ENCODE data around the gene ADRA2A. TPM values are rescaled to one million over a fixed set of nuclear protein-coding genes. Genes with fewer than 3 reads are reported as not detected.

ADRA2A gene
- total RNA-seq, 2 experiments from 2014 or later, result 0.05 TPM; not detected in 1

GRCh38 chr10:111093741-111094380, 17.0 kb downstream of the ADRA2A start:
- DNase-seq, result no peak
- ChIA-PET POLR2A (no interaction called here), CTCF (no interaction called here)
- no peak overlapping the region for H3K4me3 ChIP-seq (ENCODE audit: low read length)
- Mint-ChIP-seq H3K36me3 (ENCODE audit: low read depth) (no peaks in the 10 kb centered on the region), H3K4me3 (no peak overlapping the region), H3K27me3 (peaks cover 23% of the 10 kb centered on the region), H3K27ac (no peak overlapping the region), H3K9me3 (no peaks in the 10 kb centered on the region), H3K4me1 (ENCODE audit: low read depth) (no peaks in the 10 kb centered on the region)
- intact Hi-C loops (cut with DNase I, micrococcal nuclease), result loop anchor here in 1 of 2 experiments (10.0 kb wide), 1 partner anchor 349 kb away; no protein-coding TSS in a partner anchor
- no peak overlapping the region for H3K27ac ChIP-seq (ENCODE audit: low read depth in 1 of 2, low read length in 2 of 2)
- H3K4me1 ChIP-seq (ENCODE audit: insufficient read depth, low read length), result no peaks in the 10 kb centered on the region
- no peak for TF ChIP-seq CTCF (IDR thresholded peaks at IDR 0.05)
- no peak for ATAC-seq (ENCODE audit: poor library complexity)
- H3K27me3 ChIP-seq (ENCODE audit: control insufficient read depth in 1 of 2, insufficient read depth in 2 of 2, low read length in 2 of 2), result peaks cover 0 to 5% of the 10 kb centered on the region in 2 experiments
- H3K36me3 ChIP-seq (ENCODE audit: insufficient read depth, low read length), result no peaks in the 10 kb centered on the region
- H3K9me3 ChIP-seq (ENCODE audit: control insufficient read depth in 1 of 2, insufficient read depth in 1 of 2, low read length in 2 of 2), result no peaks in the 10 kb centered on the region

- no peak for TF ChIP-seq CTCF (IDR thresholded peaks at IDR 0.05)
- DNase-seq (peak in 2 of 14 experiments; percentile 5 to 20), ATAC-seq (ENCODE audit: poor library complexity) (no peak)
- Histone ChIP-seq H3K36me3 (ENCODE audit: insufficient read depth, low read length) (no peaks in the 10 kb centered on the region), H3K27ac (ENCODE audit: low read depth in 1 of 2, low read length in 2 of 2) (no peak overlapping the region), H3K27me3 (ENCODE audit: control insufficient read depth in 1 of 2, insufficient read depth in 2 of 2, low read length in 2 of 2) (peaks cover 0 to 5% of the 10 kb centered on the region in 2 experiments), H3K4me1 (ENCODE audit: insufficient read depth, low read length) (no peaks in the 10 kb centered on the region), H3K4me3 (ENCODE audit: low read length) (no peak overlapping the region), H3K9me3 (ENCODE audit: control insufficient read depth in 1 of 2, insufficient read depth in 1 of 2, low read length in 2 of 2) (no peaks in the 10 kb centered on the region)
- POLR2A ChIA-PET, result no interaction called here
- peaks cover 27% of the 10 kb centered on the region for H3K27me3 Mint-ChIP-seq
- H3K27ac Mint-ChIP-seq, result no peak overlapping the region
- H3K36me3 Mint-ChIP-seq (ENCODE audit: low read depth), result no peaks in the 10 kb centered on the region
- no peaks in the 10 kb centered on the region for H3K4me1 Mint-ChIP-seq (ENCODE audit: low read depth)
- intact Hi-C loops (cut with DNase I, micrococcal nuclease), result loop anchor here in 1 of 2 experiments (2.0 to 10.0 kb wide), 2 partner anchors 354 to 488 kb away; no protein-coding TSS in a partner anchor
- CTCF ChIA-PET, result no interaction called here
- no peak overlapping the region for H3K4me3 Mint-ChIP-seq
- no peaks in the 10 kb centered on the region for H3K9me3 Mint-ChIP-seq
Observed at GRCh38 chr10:111098679-111099437, 22.0 kb downstream of the ADRA2A start.

- H3K4me3 Mint-ChIP-seq, result no peak overlapping the region
- no peaks in the 10 kb centered on the region for H3K36me3 ChIP-seq (ENCODE audit: insufficient read depth, low read length)
- H3K4me1 ChIP-seq (ENCODE audit: insufficient read depth, low read length), result no peaks in the 10 kb centered on the region
- ChIA-PET CTCF (no interaction called here), POLR2A (no interaction called here)
- TF ChIP-seq CTCF (IDR thresholded peaks at IDR 0.05), result no peak
- H3K4me1 Mint-ChIP-seq (ENCODE audit: low read depth), result no peaks in the 10 kb centered on the region
- H3K9me3 Mint-ChIP-seq, result no peaks in the 10 kb centered on the region
- no peak overlapping the region for H3K27ac ChIP-seq (ENCODE audit: low read depth in 1 of 2, low read length in 2 of 2)
- no peak overlapping the region for H3K4me3 ChIP-seq (ENCODE audit: low read length)
- peaks cover 0 to 5% of the 10 kb centered on the region in 2 experiments for H3K27me3 ChIP-seq (ENCODE audit: control insufficient read depth in 1 of 2, insufficient read depth in 2 of 2, low read length in 2 of 2)
- no peaks in the 10 kb centered on the region for H3K36me3 Mint-ChIP-seq (ENCODE audit: low read depth)
- intact Hi-C loops (cut with DNase I, micrococcal nuclease), result no loop called here
- no peak overlapping the region for H3K27ac Mint-ChIP-seq
- ATAC-seq (ENCODE audit: poor library complexity) (no peak), DNase-seq (no peak)
- H3K9me3 ChIP-seq (ENCODE audit: control insufficient read depth in 1 of 2, insufficient read depth in 1 of 2, low read length in 2 of 2), result peaks cover 0 to 5% of the 10 kb centered on the region in 2 experiments
- peaks cover 30% of the 10 kb centered on the region for H3K27me3 Mint-ChIP-seq
Observed at GRCh38 chr10:111100198-111100597, 23.4 kb downstream of the ADRA2A start.
